CD14-positive monocyte (primary cell): ENCODE data around the gene OR3A3. TPM values are rescaled to one million over a fixed set of nuclear protein-coding genes. Genes with fewer than 3 reads are reported as not detected.
"Not testable (repeated sequence)": the region's sequence is repeated elsewhere in the genome, so short reads cannot be mapped to it uniquely, and the experiment has no call there.

ENCODE experiments used
- DNase-seq, 3 donors: peaks; one replicate each; pipeline ENCODE4 v3.0.0-alpha.2; 2011 to 2022
- H2AFZ ChIP-seq: 2 replicates; pipeline ENCODE4 v1.6.0; 2012; ENCODE audit warnings: mild to moderate bottlenecking, low read depth, low read length, inconsistent platforms; ENCODE audit not compliant: insufficient read depth, poor library complexity, severe bottlenecking
- H3K27ac ChIP-seq, 2 donors: 1 replicate in 1 of 2; 2 replicates in 1 of 2; pipeline ENCODE4 v1.5.1; 2012 to 2013; ENCODE audit warnings: low read length in 2 of 2, control low read depth in 1 of 2, inconsistent platforms in 1 of 2, low read depth in 1 of 2, mild to moderate bottlenecking in 1 of 2
- H3K27me3 ChIP-seq, 2 donors: one replicate each; pipeline versions ENCODE4 v1.6.0 to v1.6.1; 2011 to 2013; ENCODE audit warnings: low read length in 2 of 2; ENCODE audit not compliant: control insufficient read depth in 2 of 2, insufficient read depth in 2 of 2
- H3K36me3 ChIP-seq, 2 donors: replicated peaks in 1 of 2; 1 replicate in 1 of 2; 2 replicates in 1 of 2; pipeline versions ENCODE4 v1.5.1 to v1.6.1; 2012 to 2013; ENCODE audit warnings: low read length in 2 of 2, control low read depth in 1 of 2, inconsistent platforms in 1 of 2, mild to moderate bottlenecking in 1 of 2; ENCODE audit not compliant: insufficient read depth in 2 of 2, control insufficient read depth in 1 of 2
- H3K4me1 ChIP-seq, 2 donors: 1 replicate in 1 of 2; 2 replicates in 1 of 2; pipeline versions ENCODE4 v1.5.1 to v1.6.1; 2012 to 2013; ENCODE audit warnings: low read length in 2 of 2, control low read depth in 1 of 2, inconsistent platforms in 1 of 2, mild to moderate bottlenecking in 1 of 2, moderate library complexity in 1 of 2; ENCODE audit not compliant: insufficient read depth in 2 of 2, control insufficient read depth in 1 of 2
- H3K4me2 ChIP-seq: replicated peaks from 2 replicates; pipeline ENCODE3; 2012; ENCODE audit warnings: low read length, moderate library complexity, mild to moderate bottlenecking; ENCODE audit not compliant: poor library complexity, severe bottlenecking; ENCODE audit errors: extremely low read depth
- H3K4me3 ChIP-seq, 3 experiments: fragments of 200-600 bp in 1 of 3; sonication (generic) in 1 of 3; replicated peaks in 1 of 3; 1 replicate in 2 of 3; 2 replicates in 1 of 3; pipeline ENCODE4 v1.5.1; 2011 to 2013; ENCODE audit warnings: low read length in 3 of 3, mild to moderate bottlenecking in 3 of 3, control low read depth in 2 of 3, low read depth in 2 of 3, inconsistent platforms in 1 of 3, moderate library complexity in 1 of 3
- H3K79me2 ChIP-seq: 2 replicates; pipeline ENCODE4 v1.6.0; 2012; ENCODE audit warnings: mild to moderate bottlenecking, control low read depth, inconsistent platforms, low read length, moderate library complexity; ENCODE audit not compliant: insufficient read depth
- H3K9ac ChIP-seq: 2 replicates; pipeline ENCODE4 v1.6.0; 2017; ENCODE audit warnings: low read length, mild to moderate bottlenecking; ENCODE audit not compliant: insufficient read depth, poor library complexity, severe bottlenecking
- H3K9me3 ChIP-seq, 2 donors: replicated peaks in 1 of 2; 1 replicate in 1 of 2; 2 replicates in 1 of 2; pipeline versions ENCODE4 v1.5.1 to v1.6.1; 2012 to 2013; ENCODE audit warnings: low read length in 2 of 2, control low read depth in 1 of 2; ENCODE audit not compliant: control insufficient read depth in 1 of 2, insufficient read depth in 1 of 2
- H4K20me1 ChIP-seq: 2 replicates; pipeline ENCODE4 v1.6.0; 2012; ENCODE audit warnings: mild to moderate bottlenecking, low read length, control low read depth, moderate library complexity; ENCODE audit not compliant: insufficient read depth
- H3K27ac Mint-ChIP-seq, 7 donors: one replicate each; pipeline ENCODE4 v1.8.0; 2020; ENCODE audit warnings: mild to moderate bottlenecking in 7 of 7, mixed read lengths in 7 of 7, moderate library complexity in 6 of 7, inconsistent platforms in 2 of 7
- H3K27me3 Mint-ChIP-seq, 3 donors: one replicate each; pipeline ENCODE4 v1.8.0; 2021 to 2022; ENCODE audit warnings: low read depth in 3 of 3, mild to moderate bottlenecking in 3 of 3, mixed read lengths in 3 of 3, moderate library complexity in 3 of 3, inconsistent platforms in 1 of 3
- H3K36me3 Mint-ChIP-seq, 2 donors: one replicate each; pipeline ENCODE4 v1.8.0; 2020; ENCODE audit warnings: mixed read lengths in 2 of 2, inconsistent platforms in 1 of 2, mild to moderate bottlenecking in 1 of 2
- H3K4me1 Mint-ChIP-seq: one replicate; pipeline ENCODE4 v1.8.0; 2020; ENCODE audit warnings: mild to moderate bottlenecking, mixed read lengths
- H3K4me3 Mint-ChIP-seq, 2 donors: one replicate each; pipeline ENCODE4 v1.8.0; 2020; ENCODE audit warnings: mild to moderate bottlenecking in 2 of 2, mixed read lengths in 2 of 2, moderate library complexity in 1 of 2
- H3K9me3 Mint-ChIP-seq, 7 donors: one replicate each; pipeline ENCODE4 v1.8.0; 2020 to 2022; ENCODE audit warnings: mixed read lengths in 7 of 7, mild to moderate bottlenecking in 6 of 7, moderate library complexity in 6 of 7, inconsistent platforms in 2 of 7
- WGBS: methylation state at CpG from one replicate; pipeline ENCODE4 v1.1.5; 2013; ENCODE audit warnings: missing lambda C conversion rate; ENCODE audit not compliant: insufficient coverage; 5-methylcytosine and 5-hydroxymethylcytosine counted together
- intact Hi-C, 2 donors: fragments of 100-400 bp; cut with micrococcal nuclease; formaldehyde crosslinking; loops; one replicate each; pipeline versions ENCODE4 v1.15.0 to v1.15.1; 2023
- polyA minus RNA-seq: library from RNA; depleted of rRNA, polyadenylated mRNA; stranded (reverse); fragments of >200 nt; gene quantifications from 2 replicates; pipeline ENCODE4 v1.2.3, GENCODE V29; 2012
- polyA plus RNA-seq, 3 donors: library from polyadenylated mRNA; depleted of rRNA in 1 of 3; unstranded in 2 of 3; stranded (reverse) in 1 of 3; fragments of 300-500 nt in 2 of 3; fragments of >200 nt in 1 of 3; fragmentation: Illumina TruSeq in 2 of 3; gene quantifications; 1 replicate in 2 of 3; 2 replicates in 1 of 3; pipeline ENCODE4 v1.2.3, GENCODE V29; 2012 to 2021
- total RNA-seq, 12 experiments: library from RNA in 1 of 12; stranded (reverse) in 1 of 12; fragments of 120-200 nt in 1 of 12; gene quantifications; one replicate each; pipeline ENCODE4 v1.2.4 and lab custom pipeline; 2013 to 2026; ENCODE audit warnings: mixed read lengths in 6 of 12, inconsistent platforms in 1 of 12
- TF ChIP-seq, protein P1 (sequence below): fragments of 200-600 bp; IDR thresholded peaks from one replicate; pipeline ENCODE4 v1.8.0; 2022; ENCODE audit warnings: antibody characterized with exemption, mild to moderate bottlenecking

Gene OR3A3
- total RNA-seq (2013): not detected
- not detected for polyA plus RNA-seq
- 0.40 TPM in 1 of 2 replicates, not detected in the other for polyA minus RNA-seq
- 0 to 2.9 (median 0.04) reads per million in 11 experiments for total RNA-seq (lab: John Stamatoyannopoulos, UW)

DNA sequence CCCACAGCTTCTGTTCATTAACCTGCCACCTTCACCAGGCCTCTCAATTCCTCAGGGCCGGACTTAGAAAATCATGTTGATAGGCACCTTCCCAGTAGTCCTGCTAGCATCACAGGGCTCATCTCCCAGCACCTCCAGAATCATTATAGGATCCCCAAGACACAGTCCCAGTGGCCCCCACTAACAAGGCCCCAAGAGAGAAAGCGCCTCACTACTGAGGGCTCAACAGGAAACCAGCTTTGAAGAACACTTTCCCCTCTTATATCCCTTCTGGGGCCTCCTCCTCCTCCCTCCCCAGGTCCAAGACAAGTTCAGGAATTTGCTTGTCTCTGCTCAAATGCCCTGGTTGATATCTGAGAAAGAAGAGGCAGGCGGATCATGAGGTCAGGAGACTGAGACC, at the start of gene OR3A3:
OR3A3 (plus strand) TSS at position 301 of the 400 bp plus-strand sequence.
- Mint-ChIP-seq H3K4me1 (peaks cover 2% of the 10 kb centered on the region), H3K27me3 (peaks cover 3 to 15% (median 6%) of the 10 kb centered on the region in 3 donors), H3K27ac (no peak within 1 kb of the TSS), H3K36me3 (no peaks in the 10 kb centered on the region), H3K4me3 (no peak within 1 kb of the TSS), H3K9me3 (peaks cover 4 to 19% (median 10%) of the 10 kb centered on the region in 7 donors)
- H4K20me1 ChIP-seq: no peaks in the 10 kb centered on the region
- H3K79me2 ChIP-seq: no peaks in the 10 kb centered on the region
- H3K4me2 ChIP-seq: no peak within 1 kb of the TSS
- H3K27ac ChIP-seq: no peak within 1 kb of the TSS
- peaks cover 0 to 7% of the 10 kb centered on the region in 2 donors for H3K27me3 ChIP-seq
- H3K9ac ChIP-seq: no peak within 1 kb of the TSS
- peaks cover 5 to 12% of the 10 kb centered on the region in 2 donors for H3K9me3 ChIP-seq
- no peaks in the 10 kb centered on the region for H3K36me3 ChIP-seq
- 100% methylated on average over 1 of the region's 3 CpGs for WGBS
- H3K4me3 ChIP-seq: no peak within 1 kb of the TSS
- no peak within 1 kb of the TSS for H2AFZ ChIP-seq
- DNase-seq: no peak
- intact Hi-C loops: no loop called here
- H3K4me1 ChIP-seq: no peaks in the 10 kb centered on the region
- TF ChIP-seq, protein P1, sequence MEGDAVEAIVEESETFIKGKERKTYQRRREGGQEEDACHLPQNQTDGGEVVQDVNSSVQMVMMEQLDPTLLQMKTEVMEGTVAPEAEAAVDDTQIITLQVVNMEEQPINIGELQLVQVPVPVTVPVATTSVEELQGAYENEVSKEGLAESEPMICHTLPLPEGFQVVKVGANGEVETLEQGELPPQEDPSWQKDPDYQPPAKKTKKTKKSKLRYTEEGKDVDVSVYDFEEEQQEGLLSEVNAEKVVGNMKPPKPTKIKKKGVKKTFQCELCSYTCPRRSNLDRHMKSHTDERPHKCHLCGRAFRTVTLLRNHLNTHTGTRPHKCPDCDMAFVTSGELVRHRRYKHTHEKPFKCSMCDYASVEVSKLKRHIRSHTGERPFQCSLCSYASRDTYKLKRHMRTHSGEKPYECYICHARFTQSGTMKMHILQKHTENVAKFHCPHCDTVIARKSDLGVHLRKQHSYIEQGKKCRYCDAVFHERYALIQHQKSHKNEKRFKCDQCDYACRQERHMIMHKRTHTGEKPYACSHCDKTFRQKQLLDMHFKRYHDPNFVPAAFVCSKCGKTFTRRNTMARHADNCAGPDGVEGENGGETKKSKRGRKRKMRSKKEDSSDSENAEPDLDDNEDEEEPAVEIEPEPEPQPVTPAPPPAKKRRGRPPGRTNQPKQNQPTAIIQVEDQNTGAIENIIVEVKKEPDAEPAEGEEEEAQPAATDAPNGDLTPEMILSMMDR: no peak

DNA sequence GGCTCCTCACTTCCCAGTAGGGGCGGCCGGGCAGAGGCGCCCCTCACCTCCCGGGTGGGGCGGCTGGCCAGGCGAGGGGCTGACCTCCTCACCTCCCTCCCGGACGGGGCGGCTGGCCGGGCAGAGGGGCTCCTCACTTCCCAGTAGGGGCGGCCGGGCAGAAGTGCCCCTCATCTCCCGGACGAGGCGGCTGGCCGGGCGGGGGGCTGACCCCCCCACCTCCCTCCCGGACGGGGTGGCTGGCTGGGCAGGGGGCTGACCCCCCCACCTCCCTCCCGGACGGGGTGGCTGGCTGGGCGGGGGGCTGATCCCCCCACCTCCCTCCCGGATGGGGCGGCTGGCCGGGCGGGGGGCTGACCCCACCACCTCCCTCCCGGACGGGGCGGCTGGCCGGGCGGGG, 40.0 kb upstream of the OR3A3 start:
- not testable (repeated sequence) for H3K27me3 Mint-ChIP-seq
- WGBS: no CpG with 5 or more reads among the region's 31 CpGs

More for the DNA sequence above, 40.0 kb upstream of the OR3A3 start:
- H3K79me2 ChIP-seq, H3K4me1 ChIP-seq, H4K20me1 ChIP-seq, H3K4me2 ChIP-seq, H2AFZ ChIP-seq, H3K4me1 Mint-ChIP-seq, H3K36me3 Mint-ChIP-seq, H3K27me3 ChIP-seq, H3K9ac ChIP-seq, DNase-seq, H3K27ac Mint-ChIP-seq, H3K36me3 ChIP-seq, H3K4me3 Mint-ChIP-seq, H3K27ac ChIP-seq, intact Hi-C loops, H3K4me3 ChIP-seq: not testable (repeated sequence)
- H3K9me3 ChIP-seq: peaks cover 6 to 13% of the 10 kb centered on the region in 2 donors
- peaks cover 23 to 45% (median 39%) of the 10 kb centered on the region in 7 donors for H3K9me3 Mint-ChIP-seq
